DOHH2 (cell line): ENCODE measurements around the gene TRMT2A.

Source experiments
- H3F3A ChIP-seq: fragments of 200-600 bp; sonication (generic), shearing (Covaris generic); 2 replicates; pipeline ENCODE4 v1.6.0; 2016; ENCODE audit warnings: antibody characterized with exemption, mild to moderate bottlenecking; ENCODE audit not compliant: control insufficient read depth, insufficient read depth
- H3K27ac ChIP-seq: fragments of 200-600 bp; sonication (generic); 2 replicates; pipeline ENCODE4 v1.5.1; 2014; ENCODE audit warnings: low read depth, mild to moderate bottlenecking, low read length, moderate library complexity
- H3K27me3 ChIP-seq: fragments of 200-600 bp; sonication (generic); 2 replicates; pipeline ENCODE4 v1.6.1; 2014; ENCODE audit warnings: mild to moderate bottlenecking, low read length, mixed read lengths; ENCODE audit not compliant: control insufficient read depth
- H3K36me3 ChIP-seq: fragments of 200-600 bp; sonication (generic); 2 replicates; pipeline ENCODE4 v1.6.1; 2014; ENCODE audit warnings: mild to moderate bottlenecking, low read length, moderate library complexity, mixed read lengths; ENCODE audit not compliant: control insufficient read depth
- H3K4me1 ChIP-seq: fragments of 200-600 bp; sonication (generic); 2 replicates; pipeline ENCODE4 v1.6.1; 2014; ENCODE audit warnings: mild to moderate bottlenecking, low read length, mixed read lengths; ENCODE audit not compliant: control insufficient read depth
- H3K4me2 ChIP-seq: fragments of 200-600 bp; sonication (generic); 2 replicates; pipeline ENCODE4 v1.6.0; 2014; ENCODE audit warnings: mild to moderate bottlenecking, low read length, moderate library complexity
- H3K4me3 ChIP-seq: fragments of 200-600 bp; sonication (generic); 2 replicates; pipeline ENCODE4 v1.5.1; 2014; ENCODE audit warnings: mild to moderate bottlenecking, low read length, mixed read lengths
- H3K79me2 ChIP-seq: fragments of 200-600 bp; sonication (generic); 2 replicates; pipeline ENCODE4 v1.6.1; 2014; ENCODE audit warnings: mild to moderate bottlenecking, low read length, mixed read lengths; ENCODE audit not compliant: control insufficient read depth
- H3K9me2 ChIP-seq: fragments of 200-600 bp; sonication (generic); replicated peaks from 2 replicates; pipeline ENCODE4 v1.6.1; 2014; ENCODE audit warnings: mild to moderate bottlenecking, low read length, mixed read lengths; ENCODE audit not compliant: control insufficient read depth
- H3K9me3 ChIP-seq: fragments of 200-600 bp; sonication (generic); 2 replicates; pipeline ENCODE4 v1.6.1; 2014; ENCODE audit warnings: antibody characterized with exemption, low read length, mixed read lengths; ENCODE audit not compliant: control insufficient read depth, insufficient read depth
- H4K20me1 ChIP-seq: fragments of 200-600 bp; sonication (generic); 2 replicates; pipeline ENCODE4 v1.6.0; 2014; ENCODE audit warnings: low read depth, mild to moderate bottlenecking, antibody characterized with exemption, low read length, moderate library complexity; ENCODE audit not compliant: control insufficient read depth, insufficient read depth
- EZH2phosphoT487 ChIP-seq: fragments of 200-600 bp; sonication (generic); IDR thresholded peaks from 2 replicates; pipeline ENCODE4 v1.6.1; 2017; ENCODE audit warnings: borderline replicate concordance, mild to moderate bottlenecking, antibody characterized with exemption, low read length, moderate library complexity, mixed read lengths
- TF ChIP-seq, protein P1 (sequence below): fragments of 200-600 bp; sonication (generic); IDR thresholded peaks from one replicate; pipeline ENCODE4 v1.5.1; 2014; ENCODE audit warnings: antibody characterized with exemption, mild to moderate bottlenecking, low read depth, low read length; ENCODE audit not compliant: poor library complexity, severe bottlenecking

TRMT2A gene

DNA sequence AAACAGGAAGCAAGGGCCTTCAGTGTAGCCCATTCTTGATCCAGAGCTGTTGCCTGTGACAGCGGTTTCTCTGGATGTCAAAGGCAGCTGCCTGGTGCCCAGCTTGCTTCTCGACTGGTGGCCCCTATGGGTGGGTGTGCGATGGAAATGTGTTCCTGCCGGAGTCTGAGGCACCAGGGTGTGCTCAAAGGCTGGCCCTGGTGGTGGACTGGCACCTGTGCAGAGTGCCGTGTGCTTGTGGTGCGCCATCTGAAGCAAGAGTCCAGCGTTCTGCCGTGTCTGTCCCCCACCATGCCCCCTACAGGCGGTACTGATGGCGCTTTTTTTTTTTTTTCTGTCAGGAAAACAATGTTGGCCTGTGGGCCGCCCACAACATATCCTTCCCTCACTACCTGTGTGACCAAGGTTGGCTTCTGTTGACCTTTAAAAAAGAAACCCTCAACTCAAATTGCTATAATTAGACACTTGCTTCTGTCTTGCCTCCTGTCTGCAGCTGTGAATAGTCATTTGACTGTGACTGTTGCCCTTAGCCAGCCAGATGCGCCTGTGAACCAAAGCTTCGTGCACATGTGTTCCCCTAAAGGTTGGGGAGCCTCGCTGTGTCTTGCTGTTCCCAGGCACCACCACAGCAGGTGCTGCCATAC, 5.9 kb downstream of the TRMT2A start:
- TF ChIP-seq, protein P1, sequence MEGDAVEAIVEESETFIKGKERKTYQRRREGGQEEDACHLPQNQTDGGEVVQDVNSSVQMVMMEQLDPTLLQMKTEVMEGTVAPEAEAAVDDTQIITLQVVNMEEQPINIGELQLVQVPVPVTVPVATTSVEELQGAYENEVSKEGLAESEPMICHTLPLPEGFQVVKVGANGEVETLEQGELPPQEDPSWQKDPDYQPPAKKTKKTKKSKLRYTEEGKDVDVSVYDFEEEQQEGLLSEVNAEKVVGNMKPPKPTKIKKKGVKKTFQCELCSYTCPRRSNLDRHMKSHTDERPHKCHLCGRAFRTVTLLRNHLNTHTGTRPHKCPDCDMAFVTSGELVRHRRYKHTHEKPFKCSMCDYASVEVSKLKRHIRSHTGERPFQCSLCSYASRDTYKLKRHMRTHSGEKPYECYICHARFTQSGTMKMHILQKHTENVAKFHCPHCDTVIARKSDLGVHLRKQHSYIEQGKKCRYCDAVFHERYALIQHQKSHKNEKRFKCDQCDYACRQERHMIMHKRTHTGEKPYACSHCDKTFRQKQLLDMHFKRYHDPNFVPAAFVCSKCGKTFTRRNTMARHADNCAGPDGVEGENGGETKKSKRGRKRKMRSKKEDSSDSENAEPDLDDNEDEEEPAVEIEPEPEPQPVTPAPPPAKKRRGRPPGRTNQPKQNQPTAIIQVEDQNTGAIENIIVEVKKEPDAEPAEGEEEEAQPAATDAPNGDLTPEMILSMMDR = peak; percentile 74
- no peak for TF ChIP-seq EZH2phosphoT487
- Histone ChIP-seq H3K4me1 (peaks cover 14% of the 10 kb centered on the region), H3K9me2 (no peaks in the 10 kb centered on the region), H3K27me3 (no peaks in the 10 kb centered on the region), H4K20me1 (no peaks in the 10 kb centered on the region), H3K79me2 (peaks cover 25% of the 10 kb centered on the region), H3K4me3 (no peak overlapping the region), H3K36me3 (peaks cover 96% of the 10 kb centered on the region), H3K4me2 (no peak overlapping the region), H3F3A (peaks cover 13% of the 10 kb centered on the region), H3K27ac (no peak overlapping the region; the same call in 1 of the 2 replicates), H3K9me3 (no peaks in the 10 kb centered on the region)

GRCh38 chr22:20110359-20110985, 6.6 kb downstream of the TRMT2A start:
- peaks cover 7% of the 10 kb centered on the region for H3K4me1 ChIP-seq
- H3K27me3 ChIP-seq = no peaks in the 10 kb centered on the region
- no peaks in the 10 kb centered on the region for H3K9me2 ChIP-seq
- peaks cover 96% of the 10 kb centered on the region for H3K36me3 ChIP-seq
- H3K9me3 ChIP-seq = no peaks in the 10 kb centered on the region
- H3K27ac ChIP-seq = no peak overlapping the region
- peaks cover 13% of the 10 kb centered on the region for H3F3A ChIP-seq
- peaks cover 18% of the 10 kb centered on the region for H3K79me2 ChIP-seq
- TF ChIP-seq, protein P1 = no peak
- TF ChIP-seq EZH2phosphoT487 = no peak
- H3K4me3 ChIP-seq = no peak overlapping the region
- no peak overlapping the region for H3K4me2 ChIP-seq
- no peaks in the 10 kb centered on the region for H4K20me1 ChIP-seq

GRCh38 chr22:20109411-20110358, 7.3 kb downstream of the TRMT2A start:
- Histone ChIP-seq H3K4me1 (0 out of 2 replicates have a peak, but pooled peaks cover 3% of the 10 kb centered on the region), H3K9me2 (no peaks in the 10 kb centered on the region), H3K27ac (no peak overlapping the region), H4K20me1 (no peaks in the 10 kb centered on the region), H3K9me3 (no peaks in the 10 kb centered on the region), H3F3A (peaks cover 13% of the 10 kb centered on the region), H3K79me2 (peaks cover 14% of the 10 kb centered on the region), H3K4me2 (no peak overlapping the region), H3K4me3 (no peak overlapping the region), H3K27me3 (no peaks in the 10 kb centered on the region), H3K36me3 (peaks cover 96% of the 10 kb centered on the region)
- no peak for TF ChIP-seq EZH2phosphoT487
- TF ChIP-seq, protein P1 = no peak
